PC-9 (cell line): ENCODE results near the gene DLG4.

ENCODE experiments used
- EZH2 ChIP-seq: fragments of 200-600 bp; sonication (generic); IDR thresholded peaks from 2 replicates; pipeline ENCODE4 v1.8.0; 2017; ENCODE audit warnings: antibody characterized with exemption, low read depth
- TF ChIP-seq, protein P1 (sequence below): fragments of 200-600 bp; sonication (generic); conservative IDR thresholded peaks from 2 replicates; pipeline ENCODE4 v1.6.1; 2017; ENCODE audit warnings: mixed run types, antibody characterized with exemption, mild to moderate bottlenecking, moderate library complexity

DNA sequence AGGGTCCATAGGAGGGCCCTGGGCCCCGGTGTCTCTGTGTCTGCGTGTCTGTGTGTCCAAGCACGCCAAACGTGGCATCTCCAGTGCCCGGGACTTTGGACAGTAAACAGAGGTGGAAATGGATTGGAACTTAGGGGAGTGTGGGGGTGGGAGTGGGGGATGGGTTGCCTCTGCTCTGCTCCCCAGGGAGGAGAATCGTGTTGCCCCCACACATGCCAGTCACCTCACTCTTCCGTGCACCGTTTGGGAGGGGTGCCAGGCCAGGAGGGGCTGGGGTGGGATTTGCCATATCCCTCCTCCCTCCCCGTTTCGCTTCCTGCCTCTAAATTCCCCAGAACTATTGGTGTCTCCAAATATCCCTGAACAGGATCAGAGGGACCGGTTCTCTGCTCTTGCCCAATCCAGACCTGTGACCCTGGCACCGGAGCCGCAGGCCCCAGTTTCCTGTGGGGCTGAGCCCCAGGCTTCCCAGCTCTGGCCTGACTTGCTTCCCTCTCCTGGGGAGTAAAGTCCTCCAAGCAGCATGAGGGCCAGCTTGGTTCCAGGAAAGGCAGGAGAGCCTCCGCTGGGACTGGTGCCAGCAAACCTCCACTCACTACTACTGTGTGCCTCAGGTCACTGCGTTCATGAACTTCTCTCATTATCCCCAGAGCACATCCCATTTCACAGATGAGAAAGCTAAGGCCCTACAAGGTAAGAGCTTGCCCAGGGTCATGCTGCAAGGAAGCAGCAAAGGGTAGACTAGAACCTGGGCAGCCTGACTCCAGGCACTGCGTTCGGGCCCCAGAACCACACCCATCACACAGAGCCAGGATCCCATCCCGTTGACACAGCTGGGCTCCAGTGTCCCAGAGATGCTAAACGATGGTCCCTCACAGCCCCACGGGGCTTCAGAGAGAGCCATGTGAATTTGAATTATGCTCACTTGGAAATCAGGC, 40.0 kb downstream of the DLG4 start, which contains the start of gene ASGR1:
- TF ChIP-seq, protein P1, sequence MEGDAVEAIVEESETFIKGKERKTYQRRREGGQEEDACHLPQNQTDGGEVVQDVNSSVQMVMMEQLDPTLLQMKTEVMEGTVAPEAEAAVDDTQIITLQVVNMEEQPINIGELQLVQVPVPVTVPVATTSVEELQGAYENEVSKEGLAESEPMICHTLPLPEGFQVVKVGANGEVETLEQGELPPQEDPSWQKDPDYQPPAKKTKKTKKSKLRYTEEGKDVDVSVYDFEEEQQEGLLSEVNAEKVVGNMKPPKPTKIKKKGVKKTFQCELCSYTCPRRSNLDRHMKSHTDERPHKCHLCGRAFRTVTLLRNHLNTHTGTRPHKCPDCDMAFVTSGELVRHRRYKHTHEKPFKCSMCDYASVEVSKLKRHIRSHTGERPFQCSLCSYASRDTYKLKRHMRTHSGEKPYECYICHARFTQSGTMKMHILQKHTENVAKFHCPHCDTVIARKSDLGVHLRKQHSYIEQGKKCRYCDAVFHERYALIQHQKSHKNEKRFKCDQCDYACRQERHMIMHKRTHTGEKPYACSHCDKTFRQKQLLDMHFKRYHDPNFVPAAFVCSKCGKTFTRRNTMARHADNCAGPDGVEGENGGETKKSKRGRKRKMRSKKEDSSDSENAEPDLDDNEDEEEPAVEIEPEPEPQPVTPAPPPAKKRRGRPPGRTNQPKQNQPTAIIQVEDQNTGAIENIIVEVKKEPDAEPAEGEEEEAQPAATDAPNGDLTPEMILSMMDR, result no peak
- TF ChIP-seq EZH2, result no peak
